ENCODE results near the gene RAMP3.
"Not testable (repeated sequence)": the region's sequence is repeated elsewhere in the genome, so short reads cannot be mapped to it uniquely, and the experiment has no call there.

The RAMP3 gene

GRCh38 chr7:45199506-45199905 is 41.9 kb downstream of the RAMP3 start:
- DNase-seq, result no peak

GRCh38 chr7:45202625-45203024 is 45.0 kb downstream of the RAMP3 start:
- no peak for DNase-seq

GRCh38 chr7:45203036-45203435 is 45.4 kb downstream of the RAMP3 start:
- DNase-seq, result no peak

- DNase-seq, result no peak
Observed at GRCh38 chr7:45203459-45203858, 45.9 kb downstream of the RAMP3 start.

GRCh38 chr7:45203936-45204445 is 46.4 kb downstream of the RAMP3 start:
- no peak for DNase-seq

GRCh38 chr7:45206266-45206665 is 48.7 kb downstream of the RAMP3 start:
- DNase-seq, result not testable (repeated sequence)

- DNase-seq, result not testable (repeated sequence)
Observed at GRCh38 chr7:45209909-45210308, 52.3 kb downstream of the RAMP3 start.

GRCh38 chr7:45211066-45211465 is 53.5 kb downstream of the RAMP3 start:
- no peak for DNase-seq

GRCh38 chr7:45211958-45212357 is 54.4 kb downstream of the RAMP3 start:
- no peak for DNase-seq

GRCh38 chr7:45212606-45213005 is 55.0 kb downstream of the RAMP3 start:
- DNase-seq, result no peak

GRCh38 chr7:45215601-45216062 is 58.0 kb downstream of the RAMP3 start:
- DNase-seq, result no peak

- no peak for DNase-seq
Observed at GRCh38 chr7:45216181-45216580, 58.6 kb downstream of the RAMP3 start.

- DNase-seq, result no peak
Observed at GRCh38 chr7:45216622-45217165, 59.1 kb downstream of the RAMP3 start.

GRCh38 chr7:45217358-45217757 is 59.8 kb downstream of the RAMP3 start:
- peak in 1 of 2 experiments; percentile 15 for DNase-seq

- no peak for DNase-seq
Observed at GRCh38 chr7:45219130-45219529, 61.5 kb downstream of the RAMP3 start.

- no peak for DNase-seq
Observed at GRCh38 chr7:45219801-45220435, 62.3 kb downstream of the RAMP3 start.

GRCh38 chr7:45220846-45221618 is 63.4 kb downstream of the RAMP3 start:
- DNase-seq, result no peak

GRCh38 chr7:45221896-45222604 is 64.5 kb downstream of the RAMP3 start:
- DNase-seq, result no peak

- DNase-seq, result no peak
Observed at GRCh38 chr7:45223078-45223477, 65.5 kb downstream of the RAMP3 start.

GRCh38 chr7:45223728-45224630 is 66.4 kb downstream of the RAMP3 start:
- DNase-seq, result no peak

GRCh38 chr7:45224832-45225231 is 67.2 kb downstream of the RAMP3 start:
- no peak for DNase-seq

GRCh38 chr7:45225311-45225947 is 67.8 kb downstream of the RAMP3 start:
- no peak for DNase-seq
